GM21367 (cell line): ENCODE measurements around the gene WNK2.
"Not testable (repeated sequence)": the region's sequence is repeated elsewhere in the genome, so short reads cannot be mapped to it uniquely, and the experiment has no call there.

ENCODE experiments used
- ATAC-seq: cut with Tn5 transposase; IDR thresholded peaks from one replicate; pipeline ENCODE4 v1.9.1; 2021; ENCODE audit not compliant: unreplicated experiment

The WNK2 gene

DNA sequence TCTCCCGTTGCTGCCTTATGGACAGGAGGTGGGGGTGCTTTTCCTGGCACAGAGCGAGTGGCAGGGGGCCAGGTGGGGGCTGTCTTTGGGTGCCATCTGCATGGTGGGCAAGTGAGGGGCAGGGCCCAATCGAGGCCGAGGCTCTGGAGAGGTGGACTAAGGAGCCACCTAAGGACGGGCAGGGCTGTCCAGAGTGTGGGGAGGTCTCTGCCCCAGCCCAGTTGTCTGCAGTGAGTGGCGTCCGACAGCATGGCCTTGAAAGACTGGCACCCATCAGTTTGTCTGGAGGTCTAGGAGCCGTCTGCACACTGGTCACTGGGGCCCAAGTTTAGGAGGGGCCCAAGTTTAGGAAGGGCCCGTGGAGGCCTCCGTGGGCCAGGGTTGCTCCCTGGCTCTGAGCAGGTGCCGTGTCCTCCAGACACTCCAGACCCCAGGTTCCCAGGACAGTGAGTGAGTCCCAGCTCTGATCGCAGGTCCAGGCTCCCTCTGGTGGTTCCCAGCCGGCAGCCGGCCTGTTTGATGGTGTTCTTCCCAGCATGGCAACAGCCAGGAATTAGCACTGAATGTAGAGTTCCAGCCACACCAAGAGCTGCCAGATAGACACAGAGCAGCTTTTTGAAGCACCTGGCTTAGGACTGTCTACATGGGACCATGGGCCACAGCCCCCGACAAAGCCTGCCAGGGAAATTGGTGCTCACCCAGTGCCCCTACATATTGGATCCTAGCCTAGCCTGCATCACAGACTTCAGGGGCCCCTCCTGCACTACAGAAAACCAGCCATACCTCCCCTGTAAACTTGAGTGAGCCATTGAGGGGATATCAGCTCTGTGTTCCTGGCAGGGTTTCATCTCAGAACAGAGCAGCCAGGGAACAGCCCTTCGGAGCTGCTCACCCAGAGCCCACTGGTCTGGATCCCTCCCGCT lies 120.9 kb downstream of the WNK2 start:
- ATAC-seq, result no peak

DNA sequence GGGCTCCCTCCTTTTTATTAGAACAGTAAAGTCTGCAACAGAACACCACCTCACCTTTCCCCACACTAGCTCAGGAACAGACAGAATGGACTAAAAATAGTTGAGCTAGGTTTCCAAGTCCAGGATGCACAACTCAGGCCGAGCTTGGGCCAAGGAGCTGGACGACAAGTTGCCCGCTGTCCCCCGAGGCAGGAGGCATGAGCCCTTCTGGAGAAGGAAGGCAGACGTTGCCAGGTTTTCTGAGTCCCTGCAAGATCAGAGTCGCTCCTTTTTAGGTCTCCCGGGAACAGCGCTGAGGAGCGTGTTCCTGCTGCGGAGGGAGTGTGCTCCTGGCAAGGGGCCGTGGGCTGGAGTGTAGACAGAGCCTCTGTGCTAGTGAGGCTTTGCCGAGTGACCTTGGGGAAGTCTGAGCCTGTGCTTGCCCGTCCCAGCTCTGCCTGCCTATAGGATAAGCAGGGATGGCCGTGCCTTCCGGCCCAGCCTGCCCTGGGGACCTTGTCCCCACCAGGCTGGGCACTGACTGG lies 121.6 kb downstream of the WNK2 start:
- ATAC-seq, result no peak

DNA sequence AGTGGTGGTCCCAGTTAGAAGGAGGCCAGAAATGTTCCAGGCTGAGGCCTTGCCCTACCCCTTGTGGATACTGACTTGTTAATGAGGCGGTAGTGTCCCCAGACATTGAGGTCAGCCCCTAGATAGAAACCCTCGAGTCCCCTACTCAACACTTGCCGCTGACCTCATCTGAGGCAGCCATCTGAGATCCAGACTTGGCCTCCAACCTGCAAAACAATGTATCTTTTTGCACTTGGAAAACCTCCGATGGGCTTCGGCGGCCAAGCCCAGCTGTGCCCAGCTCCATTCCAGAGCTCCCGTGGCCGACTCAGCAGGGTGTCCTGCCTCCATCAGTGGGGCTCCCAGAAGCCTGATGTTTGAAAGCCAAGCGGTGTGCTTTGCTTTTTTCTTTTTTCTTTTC lies 122.1 kb downstream of the WNK2 start:
- ATAC-seq, result no peak

DNA sequence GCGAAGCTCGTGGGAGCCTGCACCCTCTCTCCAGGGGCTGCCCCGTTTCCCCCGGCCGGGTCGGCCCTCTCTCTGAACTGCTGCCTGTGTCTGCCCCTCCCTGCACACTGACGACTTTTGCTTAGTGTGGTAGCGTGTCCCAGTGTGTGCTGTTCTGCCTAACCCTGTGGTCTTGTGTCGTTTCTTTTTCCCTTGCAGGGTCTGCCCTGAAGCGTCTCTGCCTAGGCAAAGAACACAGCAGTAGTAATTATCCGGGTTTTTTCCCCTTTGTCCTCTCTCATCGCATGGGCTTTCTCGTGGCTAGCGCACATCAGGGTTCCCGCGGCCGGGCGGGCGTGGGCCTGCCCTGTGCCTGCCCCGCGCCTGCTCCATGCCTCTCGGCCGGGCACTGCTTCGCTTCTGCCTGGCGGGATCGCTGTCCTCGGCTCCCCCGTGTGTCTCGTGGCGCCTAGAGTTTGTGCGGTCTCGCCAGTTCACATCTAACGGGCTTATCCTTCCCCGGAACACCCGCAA lies 122.7 kb downstream of the WNK2 start:
- no peak for ATAC-seq

DNA sequence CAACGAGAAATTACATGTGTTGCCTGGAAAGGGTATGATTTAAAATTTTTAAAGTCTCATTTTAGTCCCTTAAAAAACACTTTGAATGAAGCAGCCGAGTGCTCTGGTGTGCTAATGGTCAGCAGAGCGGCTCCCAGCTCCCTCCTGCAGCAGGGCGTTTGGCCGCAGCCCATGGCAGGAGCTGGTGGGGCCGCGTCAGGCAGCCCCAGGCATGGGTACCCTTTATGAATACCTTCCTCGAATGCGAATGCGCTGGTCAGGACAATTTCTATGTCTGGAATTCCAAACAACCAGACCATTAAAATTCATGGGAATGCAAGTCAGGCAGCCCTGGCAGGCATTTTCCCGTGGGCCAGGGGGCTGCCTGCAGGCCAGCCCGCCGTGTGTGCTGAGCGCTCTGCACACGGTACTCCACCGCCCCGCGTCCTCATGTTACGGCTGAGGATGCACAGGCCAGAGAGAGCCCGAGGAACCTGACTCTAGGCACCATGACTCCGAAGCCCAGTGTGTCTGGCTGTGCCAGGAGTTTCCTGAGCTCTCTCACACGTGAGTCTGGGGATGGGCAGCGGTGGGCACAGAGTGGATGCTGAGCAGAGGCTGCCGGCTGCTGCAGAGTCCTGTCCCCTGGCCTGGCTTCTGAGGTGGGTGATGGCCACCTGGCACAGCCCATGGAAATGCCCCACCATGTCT lies 123.7 kb downstream of the WNK2 start:
- ATAC-seq, result no peak

DNA sequence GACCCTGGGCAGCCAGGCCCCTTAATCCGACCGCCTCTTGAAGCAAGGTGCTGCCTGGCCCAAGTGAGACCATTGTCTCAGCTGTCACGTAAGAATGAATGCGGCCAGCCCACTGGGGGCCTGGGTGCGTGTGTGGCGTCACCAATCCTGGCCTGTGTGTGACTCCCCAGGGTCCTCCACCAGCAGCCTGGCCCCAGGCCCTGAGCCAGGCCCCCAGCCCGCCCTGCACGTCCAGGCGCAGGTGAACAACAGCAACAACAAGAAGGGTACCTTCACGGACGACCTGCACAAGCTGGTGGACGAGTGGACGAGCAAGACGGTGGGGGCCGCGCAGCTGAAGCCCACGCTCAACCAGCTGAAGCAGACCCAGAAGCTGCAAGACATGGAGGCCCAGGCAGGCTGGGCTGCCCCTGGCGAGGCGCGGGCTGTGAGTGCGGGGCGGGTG lies 124.2 kb downstream of the WNK2 start:
- ATAC-seq, result no peak

DNA sequence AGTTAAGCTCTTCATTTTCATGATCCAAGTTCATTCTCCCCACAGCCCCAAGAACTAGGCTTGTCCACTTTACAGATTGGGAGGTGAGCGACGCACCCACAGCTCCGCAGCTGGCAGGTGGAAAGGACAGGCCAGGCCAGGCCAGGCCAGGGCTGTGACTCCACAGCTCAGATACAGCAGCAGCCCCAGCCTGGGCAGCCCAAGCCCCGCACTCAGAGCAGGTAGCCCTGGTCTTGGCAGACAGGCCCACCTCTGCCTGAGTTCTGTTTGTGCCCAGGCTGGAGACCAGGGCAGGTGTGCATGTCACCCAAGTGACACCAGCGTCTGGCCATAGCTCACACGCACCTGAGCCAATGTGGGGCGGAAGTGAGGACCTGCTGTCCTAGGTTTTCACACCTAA lies 124.7 kb downstream of the WNK2 start:
- ATAC-seq, result no peak

DNA sequence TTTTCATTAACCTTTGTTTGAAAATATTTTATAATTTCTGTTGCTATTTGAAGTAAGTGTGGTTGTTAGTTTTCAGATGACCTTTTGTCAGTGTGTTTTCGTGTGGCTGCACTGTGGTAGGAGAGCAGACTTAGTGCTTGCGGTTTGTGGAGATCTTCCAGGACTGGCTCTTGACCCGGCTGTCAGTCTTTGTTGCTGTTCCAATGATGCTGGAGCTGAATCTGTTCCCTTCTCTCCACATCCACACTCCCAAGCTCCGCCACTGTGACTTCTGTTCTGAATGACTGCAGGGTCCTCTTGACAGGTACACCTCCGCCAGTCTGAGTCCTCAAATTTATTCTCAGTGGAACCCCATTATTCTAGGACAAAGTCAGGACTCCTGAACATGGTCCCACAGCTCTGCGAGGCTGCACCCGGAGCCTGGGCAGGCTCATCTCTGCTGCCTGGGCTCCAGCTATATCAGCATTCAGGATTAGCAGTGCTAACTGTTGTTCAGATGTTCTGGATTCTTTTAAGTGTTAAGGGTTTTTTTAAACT lies 126.0 kb downstream of the WNK2 start:
- ATAC-seq, result no peak

DNA sequence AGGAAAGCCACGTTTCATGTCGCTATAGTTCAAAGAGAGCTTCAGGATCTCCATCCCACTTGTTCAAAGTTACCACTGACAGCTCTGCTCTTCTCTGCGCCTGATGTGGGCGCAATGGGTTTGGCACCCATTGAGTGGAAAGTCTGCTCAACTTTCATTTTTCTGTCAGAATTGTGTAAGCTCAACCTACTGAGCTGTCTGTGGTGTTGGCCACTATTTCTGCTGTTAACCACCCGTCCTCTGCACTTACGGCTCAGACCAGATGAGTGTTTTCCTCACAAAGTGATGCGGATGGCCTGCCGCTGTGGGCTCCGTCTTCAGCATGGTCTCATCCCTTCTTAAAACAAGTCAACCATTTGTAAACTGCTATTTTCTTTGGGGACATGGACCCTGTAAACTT lies 131.2 kb downstream of the WNK2 start:
- ATAC-seq, result no peak

DNA sequence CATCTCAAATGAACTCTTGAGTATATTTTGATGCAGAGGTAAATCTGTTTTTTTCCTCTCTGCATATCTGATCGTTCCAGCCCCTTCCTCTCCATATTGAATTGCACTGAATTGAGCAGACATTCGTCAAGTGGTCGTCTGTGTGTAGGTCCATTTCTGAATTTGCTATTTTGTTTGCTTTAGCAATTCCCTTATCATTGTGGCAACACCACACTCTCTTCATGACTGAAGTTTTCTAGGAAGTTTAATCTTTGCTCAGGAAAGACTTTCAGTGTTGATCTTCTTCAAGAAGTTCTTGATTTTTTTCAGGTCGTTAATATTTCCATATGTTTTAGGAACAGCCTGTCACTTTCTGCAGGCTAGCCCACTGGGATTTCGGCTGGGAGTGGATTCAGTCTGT lies 132.0 kb downstream of the WNK2 start:
- ATAC-seq, result no peak

DNA sequence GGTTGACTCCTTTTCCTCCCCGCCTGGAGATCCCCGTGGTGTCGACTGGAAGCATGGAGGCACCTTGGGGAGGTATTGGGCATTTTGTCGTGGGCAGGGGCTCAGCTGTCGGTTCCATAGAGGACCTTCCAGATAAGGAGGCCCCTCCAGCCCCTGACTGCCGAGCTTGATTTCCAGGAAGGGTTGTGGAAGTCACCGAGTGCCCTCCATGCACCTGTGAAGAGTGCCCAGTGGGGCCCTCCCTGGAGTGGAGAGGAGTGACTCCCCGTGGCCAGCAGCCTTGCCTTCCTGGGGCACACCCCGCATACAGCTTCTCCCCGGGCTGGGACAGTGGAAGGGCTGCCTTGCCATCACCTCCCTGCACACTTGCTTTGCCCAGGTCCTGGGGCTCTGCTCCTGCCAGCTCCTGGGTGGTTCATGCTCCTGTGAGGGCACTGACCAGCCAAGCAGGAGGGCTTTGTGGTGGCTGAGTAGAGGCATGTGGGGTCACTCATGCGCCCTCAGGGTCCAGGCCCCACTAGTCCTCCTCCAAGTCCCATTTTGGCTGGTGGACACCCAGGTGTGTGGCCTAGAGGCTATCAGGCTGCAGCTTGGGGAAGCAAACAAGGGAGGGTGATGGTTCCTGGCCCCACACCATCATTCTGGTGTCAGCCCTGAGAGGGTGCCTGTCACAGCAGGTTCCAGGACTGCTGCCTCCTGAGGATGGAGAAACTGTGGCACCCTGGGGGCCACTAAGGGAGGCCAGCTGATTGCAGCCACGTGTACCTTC lies 133.0 kb downstream of the WNK2 start:
- no peak for ATAC-seq

DNA sequence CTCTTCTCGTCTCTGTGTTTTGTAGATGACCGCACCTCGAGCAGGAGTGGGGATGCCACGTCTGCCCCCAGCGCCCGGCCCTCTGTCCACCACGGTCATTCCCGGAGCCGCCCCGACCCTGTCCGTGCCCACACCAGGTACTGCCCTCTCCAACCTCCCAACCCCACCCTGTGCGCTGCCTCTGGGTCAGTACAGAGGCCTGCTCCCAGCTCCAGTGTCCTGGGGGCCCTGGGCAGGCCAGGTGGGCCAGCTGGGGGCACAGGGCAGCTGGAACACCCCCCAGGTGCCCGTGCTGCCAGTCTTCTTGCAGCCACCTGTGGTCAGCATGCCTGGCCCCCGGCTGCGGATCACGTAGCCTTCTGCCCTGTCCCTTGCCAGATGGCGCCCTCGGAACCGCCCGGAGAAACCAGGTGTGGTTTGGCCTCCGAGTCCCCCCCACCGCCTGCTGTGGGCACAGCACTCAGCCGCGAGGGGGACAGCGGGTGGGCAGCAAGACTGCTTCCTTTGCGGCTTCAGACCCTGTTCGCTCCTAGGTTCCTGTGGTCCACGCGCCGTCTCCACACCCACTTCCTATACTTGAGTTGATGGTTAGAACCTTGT lies 133.7 kb downstream of the WNK2 start:
- ATAC-seq, result no peak

DNA sequence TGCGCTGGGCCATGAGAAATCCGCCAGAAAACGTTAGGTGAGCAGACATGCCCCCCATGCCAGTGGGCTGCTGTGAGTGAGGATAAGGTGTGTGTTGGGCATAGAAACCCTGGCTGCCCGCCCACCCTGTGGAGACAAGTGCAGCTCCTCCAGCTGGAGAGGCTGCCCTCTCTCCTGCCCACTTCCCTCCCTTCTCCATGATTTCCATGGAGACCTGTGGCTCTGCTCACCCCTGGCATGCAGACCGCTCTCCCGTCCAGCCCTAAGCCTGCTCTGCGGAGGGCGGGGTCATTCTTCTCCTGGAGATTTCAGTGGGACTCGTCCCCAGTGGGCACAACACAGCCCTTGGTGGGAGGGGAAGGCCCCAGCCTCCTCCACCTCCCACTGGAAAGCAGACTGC lies 134.5 kb downstream of the WNK2 start:
- no peak for ATAC-seq

DNA sequence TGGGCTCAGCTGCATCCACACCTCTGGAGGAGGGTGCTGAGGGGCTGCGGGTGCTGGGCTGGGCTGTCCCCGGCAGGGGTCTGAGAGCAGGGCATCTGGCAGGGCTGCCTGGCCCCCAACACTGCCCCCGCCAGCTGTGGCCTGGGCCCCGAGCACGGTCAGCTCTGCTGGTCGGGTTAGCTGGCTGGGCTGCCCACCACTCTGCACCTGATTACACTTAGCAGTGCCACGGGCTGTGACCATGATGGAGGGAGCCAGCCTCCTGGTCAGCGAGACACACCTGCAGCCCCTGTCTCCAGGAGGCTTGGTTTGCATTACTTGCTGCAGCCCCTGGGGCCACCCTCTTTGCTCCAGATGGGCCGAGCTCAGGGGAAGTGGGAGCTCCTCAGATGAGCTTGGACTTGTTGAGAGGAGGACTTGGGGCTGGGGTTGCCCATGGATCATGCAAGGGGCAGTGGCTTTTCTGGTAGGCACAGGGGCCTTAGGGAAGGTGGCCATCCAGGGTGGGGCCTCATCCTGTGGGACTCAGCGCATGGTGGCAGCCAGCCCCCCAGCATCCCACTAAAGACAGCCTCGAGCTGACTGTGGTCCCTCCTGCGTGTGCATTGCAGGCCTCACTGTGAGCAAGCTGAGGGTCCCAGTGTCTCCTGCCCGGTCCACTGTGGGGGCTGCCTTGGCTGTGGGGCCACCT lies 135.5 kb downstream of the WNK2 start:
- ATAC-seq, result no peak

DNA sequence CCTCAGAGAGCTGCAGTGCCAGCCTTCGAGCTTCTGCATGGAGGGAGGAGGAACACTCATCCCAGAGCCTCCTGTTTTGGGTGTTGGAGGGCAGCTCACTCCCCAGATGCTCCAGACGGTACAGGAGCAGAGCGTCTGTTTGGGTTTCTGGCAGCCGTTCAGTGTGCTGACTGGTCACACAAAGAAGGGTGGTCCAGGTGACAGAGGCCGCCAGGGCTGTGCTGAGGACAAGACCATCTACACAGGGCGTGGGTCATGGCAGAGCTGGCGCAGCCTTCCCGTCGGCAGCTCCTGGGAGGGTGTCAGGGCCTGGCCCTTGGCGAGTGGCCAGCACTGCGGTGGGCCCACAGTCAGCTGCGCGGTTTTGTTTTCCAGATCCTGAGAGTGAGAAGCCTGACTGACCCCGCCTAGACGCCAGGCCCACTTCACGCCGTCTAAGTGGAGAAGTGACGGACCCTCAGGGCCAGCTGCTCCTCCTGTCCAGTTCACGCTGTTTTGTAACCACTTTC lies 136.1 kb downstream of the WNK2 start:
- no peak for ATAC-seq

DNA sequence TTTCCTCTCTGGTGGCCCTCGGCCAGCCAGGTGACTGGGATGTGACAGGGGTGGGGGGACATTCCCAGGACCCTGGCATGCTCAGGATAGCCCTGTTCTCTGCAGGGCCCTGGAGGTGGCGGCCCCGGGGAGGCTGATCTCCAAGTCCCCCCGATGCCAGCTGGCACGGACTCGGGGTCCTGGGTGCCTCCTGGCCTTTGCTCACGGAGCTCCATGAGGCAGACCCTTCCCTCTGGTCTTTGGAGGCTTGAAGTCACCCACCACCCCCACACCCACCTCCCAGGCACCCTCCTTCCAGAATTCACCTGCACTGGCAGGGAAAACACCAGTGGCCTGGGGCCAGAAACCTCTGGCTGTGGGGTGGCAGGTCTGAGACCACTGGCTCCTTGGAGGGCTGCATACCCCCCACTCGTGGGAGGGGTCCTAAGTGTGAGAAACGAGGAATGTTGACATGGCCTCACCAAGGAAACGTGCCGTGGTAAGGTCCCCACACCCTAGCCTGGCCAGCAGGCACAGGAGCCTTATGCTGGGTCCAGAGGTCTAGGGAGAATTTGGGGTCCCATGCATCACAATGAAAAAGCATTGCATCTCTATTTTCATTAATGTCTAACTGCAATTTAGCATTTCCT lies 136.8 kb downstream of the WNK2 start:
- ATAC-seq, result no peak

DNA sequence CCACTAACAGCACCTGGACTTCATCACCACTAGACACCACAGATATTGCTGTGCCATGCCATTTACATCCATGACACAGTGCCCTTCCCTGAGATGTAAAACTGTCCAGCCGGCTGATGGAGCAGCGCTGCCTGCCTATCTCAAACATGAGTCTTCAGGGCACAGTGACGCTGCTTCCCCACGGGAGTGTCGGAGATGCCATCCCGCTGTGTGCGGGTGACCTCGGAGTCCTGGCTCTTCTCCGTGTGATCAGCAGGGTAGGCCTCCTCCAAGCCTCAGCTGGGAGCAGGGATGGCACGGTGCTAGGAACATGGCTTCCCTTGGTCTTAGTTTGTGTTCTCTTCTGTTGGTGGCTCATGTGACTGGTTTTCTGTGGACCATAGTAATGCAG lies 137.3 kb downstream of the WNK2 start:
- no peak for ATAC-seq

DNA sequence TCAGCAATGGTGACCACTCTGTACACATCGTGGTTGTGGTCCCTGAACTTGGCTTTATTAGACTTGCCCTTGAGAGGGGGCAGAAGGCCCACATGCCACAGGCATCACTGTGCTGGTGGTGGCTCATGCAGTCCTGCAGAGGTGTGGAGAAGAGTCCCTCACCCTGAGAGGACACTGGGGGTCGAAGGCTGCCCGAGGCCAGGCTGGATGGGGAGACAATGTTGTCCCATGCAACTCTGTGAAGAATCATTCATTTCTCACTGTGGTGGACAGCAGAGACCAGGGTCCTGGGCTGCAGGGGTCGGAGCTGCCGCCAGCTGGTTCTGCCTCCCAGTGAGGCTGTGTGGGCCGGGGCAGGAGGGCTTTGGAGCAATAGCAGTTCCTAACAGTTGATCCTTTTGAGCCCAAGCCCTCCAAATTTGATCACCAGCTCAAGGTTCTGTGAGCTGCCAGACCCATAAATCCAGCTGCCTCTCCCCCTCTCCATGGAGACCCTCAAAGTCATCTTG lies 139.6 kb downstream of the WNK2 start:
- not testable (repeated sequence) for ATAC-seq
